GM21825 (cell line): ENCODE results near the gene TBL1X.

ENCODE experiments used
- ATAC-seq: cut with Tn5 transposase; IDR thresholded peaks from one replicate; pipeline ENCODE4 v1.9.1; 2021; ENCODE audit warnings: mild to moderate bottlenecking, moderate library complexity; ENCODE audit not compliant: unreplicated experiment

TBL1X gene

DNA sequence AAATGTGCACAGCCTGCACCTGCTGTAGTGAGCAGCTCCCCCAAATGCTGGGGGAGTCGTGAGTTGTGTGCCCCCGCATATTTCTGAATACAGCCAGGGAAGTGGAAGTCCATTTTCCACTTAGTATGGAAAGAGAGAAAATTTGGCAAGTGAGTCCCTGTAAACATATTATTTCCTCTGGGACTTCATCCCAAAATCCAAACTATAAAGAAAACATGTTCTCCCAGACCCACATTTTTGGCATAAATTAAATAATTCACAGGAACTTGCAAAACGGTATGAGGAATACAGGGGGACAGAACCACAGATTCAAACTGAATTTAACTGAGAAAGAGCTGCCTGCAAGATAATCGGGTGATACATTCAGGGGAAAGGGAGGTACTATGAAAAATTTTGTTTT is 193.6 kb downstream of the TBL1X start:
- ATAC-seq = no peak

DNA sequence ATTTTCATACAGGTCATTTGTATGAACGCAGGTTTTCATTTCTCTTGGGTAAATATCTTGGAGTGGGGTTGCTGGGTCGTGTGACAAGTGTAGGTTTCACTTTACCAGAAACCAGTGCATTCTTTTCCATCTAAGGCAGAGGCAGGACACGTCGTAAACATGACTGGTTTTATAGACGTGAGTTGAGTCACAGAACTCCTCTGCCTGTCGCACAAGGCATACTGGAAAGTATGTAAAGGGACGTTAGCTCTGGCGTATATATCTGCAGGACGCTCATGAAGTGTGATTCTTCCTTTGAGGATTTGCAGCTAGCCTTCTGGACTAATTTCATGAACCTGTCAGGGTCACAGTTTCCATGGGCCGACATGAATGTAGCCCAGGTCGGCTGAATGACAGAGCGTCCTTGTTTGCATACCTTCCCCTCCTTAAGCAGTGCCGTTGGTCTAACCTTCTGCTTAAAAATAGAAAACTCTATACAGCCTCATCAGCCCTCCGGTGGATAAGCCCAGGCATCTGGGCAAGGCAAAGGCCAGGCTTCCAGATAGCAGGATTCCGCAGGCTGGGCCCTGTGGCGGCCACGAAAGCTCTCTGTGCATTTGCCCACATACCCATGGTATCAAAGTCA is 194.8 kb downstream of the TBL1X start:
- no peak for ATAC-seq

DNA sequence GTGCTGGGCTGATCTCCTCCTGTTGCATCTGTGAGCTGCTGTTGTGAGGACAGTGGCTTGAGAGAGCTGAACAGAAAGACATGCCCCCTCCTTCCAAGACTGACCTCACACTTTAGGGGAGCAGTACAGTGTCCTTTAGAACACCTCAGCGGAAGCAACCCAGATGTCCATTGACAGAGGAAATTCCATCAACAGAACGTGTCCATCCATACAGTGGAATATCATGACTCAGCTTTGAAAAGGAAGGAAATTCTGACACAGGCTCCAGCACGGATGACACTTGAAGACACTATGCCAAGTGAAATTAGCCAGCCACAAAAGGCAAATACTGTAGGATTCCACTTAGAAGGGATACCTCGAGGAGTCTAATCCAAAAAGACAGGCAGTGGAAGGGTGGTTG is 197.3 kb downstream of the TBL1X start:
- no peak for ATAC-seq

DNA sequence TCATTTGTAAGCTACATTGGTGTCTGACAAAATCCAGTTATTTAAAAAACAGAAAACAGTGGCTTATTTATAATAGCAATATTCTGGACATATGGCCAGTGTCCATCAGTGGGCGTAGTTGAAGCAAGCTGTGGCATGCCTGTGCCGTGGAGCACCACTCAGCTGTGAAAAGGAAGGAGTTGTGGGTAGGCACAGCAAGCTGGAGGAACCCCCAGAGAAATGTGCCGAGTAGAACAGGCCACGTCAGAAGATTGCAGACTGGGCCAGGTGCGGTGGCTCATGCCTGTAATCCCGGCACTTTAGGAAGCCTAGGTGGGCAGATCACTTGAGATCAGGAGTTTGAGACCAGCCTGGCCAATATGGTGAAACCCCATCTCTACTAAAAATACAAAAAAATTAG is 198.4 kb downstream of the TBL1X start:
- ATAC-seq = no peak

DNA sequence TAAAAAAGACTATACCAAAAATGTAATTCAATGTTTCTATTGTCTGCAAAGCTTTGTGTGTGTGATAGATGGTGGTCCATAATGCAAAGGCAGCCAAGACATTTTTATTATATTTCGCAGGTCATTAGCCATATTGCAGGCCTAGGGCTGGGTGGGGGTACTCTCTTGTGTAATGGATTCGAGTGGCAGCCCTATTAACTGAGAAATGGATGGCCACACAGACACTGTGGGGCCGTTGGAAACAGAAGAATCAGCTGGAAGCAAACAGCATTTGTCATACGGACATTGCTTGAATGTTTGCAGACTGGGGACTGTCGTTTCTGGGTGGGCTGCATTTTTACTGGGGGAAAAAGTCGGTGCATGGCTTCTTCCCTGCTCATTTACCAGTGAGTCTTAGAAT is 199.4 kb downstream of the TBL1X start:
- no peak for ATAC-seq

DNA sequence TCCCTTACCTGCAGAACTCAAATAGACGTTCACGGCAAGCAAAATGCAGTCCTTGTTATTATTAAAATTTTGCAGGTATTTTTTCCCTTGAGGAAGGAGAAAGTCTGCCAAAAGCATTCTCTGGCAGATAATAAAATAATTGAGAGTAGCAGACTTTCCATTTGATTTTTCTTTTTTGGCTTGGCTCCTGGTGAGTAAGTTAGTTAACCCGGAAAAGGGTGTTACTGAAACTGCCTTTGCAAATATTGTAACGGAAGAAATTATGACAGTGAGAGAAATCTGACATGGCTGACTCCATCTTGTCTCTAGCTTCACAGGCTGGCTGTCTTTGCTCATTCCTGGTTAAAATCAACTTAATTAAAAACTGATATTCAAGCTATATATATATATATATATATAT is 200.3 kb downstream of the TBL1X start:
- no peak for ATAC-seq

DNA sequence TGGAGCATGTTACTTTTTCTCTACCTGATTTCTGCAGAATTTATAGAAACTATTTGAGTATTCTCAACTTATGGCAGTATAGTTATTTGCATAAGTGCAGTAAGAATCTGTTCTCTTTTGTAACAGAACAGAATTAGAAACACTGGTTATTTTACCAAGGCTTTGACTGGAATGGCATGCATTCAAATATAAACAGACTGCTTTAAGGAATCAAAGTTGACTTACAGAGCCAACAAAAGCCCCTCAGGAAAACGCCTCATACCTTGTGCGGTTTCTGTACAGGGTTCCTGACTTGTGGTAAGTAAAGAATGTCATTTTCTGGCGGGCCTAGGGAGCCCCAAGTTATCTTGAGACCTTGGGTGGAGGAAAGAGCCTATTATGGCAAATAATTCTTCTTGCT is 203.7 kb downstream of the TBL1X start:
- ATAC-seq = no peak

DNA sequence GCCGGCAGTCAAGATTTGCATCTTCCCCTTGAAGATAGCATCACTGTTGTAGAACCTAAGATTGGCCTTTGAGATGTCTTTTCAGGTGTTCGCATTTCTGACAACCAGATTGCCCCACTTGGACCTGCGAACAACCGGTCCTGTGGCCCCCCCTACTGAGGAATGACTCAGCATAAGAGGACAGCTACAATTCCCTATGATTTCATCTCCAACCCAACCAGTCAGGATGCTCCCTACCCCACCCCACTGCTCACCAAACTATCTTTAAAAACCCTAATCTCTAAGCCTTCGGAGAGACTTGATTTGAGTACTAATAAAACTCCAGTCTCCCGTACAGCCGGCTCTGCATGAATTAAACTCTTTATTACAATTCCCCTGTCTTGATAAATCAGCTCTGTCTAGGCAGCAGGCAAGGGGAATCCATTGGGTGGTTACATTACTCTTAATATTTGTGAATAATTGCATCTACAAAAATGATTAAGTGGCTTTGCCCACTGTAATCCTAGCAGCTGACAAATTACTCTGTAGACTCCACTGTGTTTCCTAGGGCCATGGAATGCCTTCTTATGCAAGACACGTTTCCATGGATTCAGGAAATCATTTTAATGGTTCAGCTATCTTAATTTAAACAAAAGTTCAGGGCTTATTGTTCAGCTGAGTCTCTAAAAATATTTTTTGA is 205.4 kb downstream of the TBL1X start:
- no peak for ATAC-seq

DNA sequence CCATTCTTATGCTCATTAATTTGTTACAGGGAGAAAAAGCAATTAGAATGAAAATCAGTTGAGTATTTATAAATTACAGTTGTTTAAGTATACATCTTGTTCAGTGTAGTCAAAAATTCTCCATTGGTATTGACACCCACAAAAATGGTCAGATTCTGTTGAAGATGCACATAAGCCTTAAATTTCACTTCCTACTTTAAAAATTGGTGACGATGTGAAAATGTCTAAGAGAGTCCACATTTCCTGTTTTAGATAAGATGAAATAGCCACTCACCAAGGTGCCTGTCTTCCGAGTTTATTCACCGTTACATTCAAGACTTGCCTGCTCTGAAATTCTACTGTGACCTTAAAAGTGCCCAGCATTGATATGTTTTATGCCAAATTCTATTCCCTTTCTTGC is 207.1 kb downstream of the TBL1X start:
- no peak for ATAC-seq

DNA sequence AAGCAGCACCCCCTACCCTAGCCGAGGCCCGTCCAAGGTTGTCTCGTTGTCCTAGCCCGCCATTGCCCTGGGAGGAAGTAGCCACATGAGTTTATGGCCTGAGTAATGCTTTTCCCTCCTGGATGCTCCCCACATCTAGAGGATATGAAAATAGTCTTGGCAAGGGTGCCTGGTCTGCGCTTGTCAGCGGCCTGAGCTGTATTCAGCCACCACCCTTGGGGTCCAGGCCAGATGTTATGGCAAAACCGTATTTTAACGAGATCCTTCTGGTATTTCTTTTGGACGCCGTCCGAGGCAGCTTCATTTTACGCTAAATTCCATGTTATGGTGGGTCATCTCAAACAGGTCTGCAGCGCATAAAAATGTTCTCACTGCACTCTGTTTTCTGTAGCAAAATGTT is 211.4 kb downstream of the TBL1X start:
- ATAC-seq = no peak

DNA sequence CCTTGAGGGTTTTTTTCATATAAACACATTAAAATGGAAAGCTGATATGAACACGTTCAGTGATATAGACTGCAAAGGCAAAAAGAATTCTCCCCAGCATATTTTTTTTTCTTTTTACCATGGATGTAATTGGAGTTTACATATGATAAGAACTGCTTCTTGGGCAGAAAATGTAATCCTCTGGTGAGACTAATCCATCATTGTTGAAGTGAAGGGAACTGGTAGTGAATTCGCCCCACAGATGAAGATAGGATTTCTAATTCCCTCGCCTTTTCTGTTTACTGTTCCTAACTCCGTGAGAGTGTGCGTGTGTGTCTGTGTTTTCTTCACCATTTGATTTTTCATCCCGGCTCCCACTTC is 211.9 kb downstream of the TBL1X start:
- ATAC-seq = no peak

DNA sequence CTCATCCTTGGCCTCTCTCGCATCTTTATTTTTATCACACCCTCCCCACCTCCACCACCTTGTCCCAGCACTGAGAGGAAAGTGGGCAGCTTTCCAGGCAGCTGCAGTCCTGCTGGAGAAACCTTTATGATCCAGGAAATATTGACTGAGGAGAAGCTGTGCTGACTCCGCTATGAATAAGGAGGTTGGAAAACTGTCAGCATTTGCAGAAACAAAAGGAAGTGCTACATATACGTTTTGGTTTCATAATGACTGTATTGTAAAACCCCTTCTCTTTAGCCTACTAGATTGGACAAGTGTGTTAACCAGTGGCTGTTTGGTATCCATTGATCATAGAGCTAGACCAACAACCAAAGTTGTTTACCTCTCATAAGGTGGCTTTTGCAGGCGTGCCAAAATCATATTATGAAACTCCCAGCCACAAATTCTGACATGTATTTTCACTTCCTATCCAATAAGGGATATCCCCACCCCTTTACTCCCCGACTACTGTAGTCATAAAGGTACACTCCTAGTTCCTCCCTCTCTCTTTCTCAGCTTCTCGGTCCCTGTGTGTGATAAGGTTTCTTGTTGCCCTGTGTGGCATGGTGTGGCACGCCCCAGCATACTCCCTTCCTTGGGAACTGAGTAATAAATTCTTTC is 212.4 kb downstream of the TBL1X start:
- ATAC-seq = peak; percentile 97

DNA sequence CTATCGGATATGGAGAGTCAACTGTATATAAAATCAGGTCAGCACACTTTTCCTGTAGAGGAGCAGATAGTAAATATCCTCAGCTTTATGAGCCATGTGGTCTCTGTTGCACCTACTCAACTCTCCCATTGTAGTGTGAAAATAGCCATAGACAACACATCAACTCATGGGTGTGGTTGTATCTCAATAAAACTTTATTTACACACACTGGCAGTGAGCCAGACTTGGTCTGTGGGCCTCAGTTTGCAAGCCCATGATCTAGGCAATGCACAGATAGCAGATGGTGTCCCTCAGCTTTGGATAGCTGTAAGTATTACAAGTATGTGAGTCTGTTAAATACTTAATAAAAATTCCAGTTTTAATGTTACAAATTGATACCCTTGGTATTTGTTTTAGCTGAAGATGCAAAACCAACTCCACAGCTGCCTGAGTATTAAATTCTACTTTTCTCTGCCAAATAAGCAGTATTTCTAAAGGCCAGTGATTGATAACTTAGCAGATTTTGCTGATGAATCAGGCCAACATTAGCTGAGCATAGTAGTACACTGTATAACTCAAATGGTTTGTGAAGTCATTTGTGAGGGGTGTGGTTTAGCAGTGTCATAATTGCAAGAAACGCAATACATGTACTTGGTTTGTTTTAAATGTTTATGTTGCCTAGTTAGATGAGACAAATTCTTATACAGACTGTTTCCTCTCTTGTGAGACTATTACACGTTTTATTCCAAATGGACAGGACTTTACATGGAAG is 213.5 kb downstream of the TBL1X start:
- no peak for ATAC-seq

DNA sequence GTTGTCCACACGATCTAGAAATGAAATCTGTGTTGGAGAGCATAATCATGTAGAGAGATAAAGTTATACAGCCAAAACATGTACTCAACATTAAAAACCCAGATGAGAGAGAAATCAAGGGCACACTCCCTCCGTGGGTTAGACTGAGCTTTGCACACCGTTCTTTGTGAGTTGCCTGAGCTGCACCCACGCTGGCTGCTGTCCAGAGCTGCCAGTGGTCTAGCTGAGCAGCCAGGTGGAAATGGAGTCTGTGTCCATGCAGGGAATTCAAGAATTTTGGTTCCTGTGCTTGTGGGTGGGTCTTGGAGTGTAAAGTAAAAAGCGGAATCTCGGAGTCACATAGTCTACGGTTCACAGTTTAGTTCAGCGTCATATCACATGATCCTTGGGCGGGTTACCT is 216.2 kb downstream of the TBL1X start:
- no peak for ATAC-seq

DNA sequence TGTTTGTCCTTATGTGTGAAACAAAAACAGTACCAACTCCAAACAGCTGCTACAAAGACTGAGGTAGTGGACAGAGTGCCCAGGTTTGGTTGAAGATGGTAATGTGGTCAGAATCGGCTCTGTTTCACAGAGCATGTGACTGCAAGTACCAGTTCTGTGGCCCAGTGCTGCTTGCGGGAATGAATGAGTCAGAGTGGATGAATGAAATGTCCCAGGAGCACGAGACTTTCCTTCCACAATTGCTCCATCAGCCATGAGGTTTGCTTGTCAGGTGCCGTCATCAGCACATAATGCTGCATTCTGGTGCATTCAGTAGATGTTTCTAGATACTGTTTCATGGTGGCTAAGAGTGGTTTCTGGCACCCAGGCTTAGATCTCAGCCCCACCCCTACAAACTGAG is 216.6 kb downstream of the TBL1X start:
- no peak for ATAC-seq

DNA sequence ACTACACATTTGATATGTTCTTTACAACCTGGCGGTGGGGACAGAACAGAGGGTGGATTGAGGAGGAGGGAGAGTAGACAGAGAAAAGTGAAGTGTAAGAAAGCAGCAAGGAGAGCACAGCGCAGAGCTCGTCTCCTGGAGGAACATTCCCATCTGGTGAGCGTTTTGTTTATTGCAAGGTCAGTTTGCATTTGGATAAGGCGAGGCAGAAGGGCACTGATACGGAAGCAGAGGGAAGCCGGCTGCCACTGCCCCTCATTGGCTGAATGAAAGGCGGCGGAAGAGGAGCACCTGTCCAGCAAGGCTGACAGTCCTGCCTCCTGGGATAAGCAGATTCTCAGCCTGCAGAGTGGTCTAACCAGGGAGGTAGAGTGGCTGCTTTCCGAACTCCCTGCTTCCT is 217.6 kb downstream of the TBL1X start:
- no peak for ATAC-seq

DNA sequence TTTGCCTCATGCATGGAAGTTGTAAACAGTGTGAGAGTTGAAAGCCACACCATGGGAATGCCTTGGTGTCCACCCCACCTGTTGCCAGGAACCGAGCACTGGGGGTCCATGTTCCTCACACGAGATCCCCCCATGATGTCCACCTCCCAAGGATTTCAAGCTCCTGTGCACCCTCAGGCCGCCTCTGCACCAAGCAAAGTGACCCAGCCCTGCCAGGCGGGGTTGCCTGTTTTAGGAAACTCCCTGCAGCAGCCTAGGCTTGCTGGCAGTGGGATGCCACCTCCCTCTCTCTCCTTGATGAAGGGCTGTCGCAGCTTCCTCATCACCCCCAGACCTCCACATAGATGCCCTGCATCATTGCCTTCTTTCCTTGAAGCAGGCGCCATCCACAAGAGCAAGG is 218.0 kb downstream of the TBL1X start:
- ATAC-seq = no peak

DNA sequence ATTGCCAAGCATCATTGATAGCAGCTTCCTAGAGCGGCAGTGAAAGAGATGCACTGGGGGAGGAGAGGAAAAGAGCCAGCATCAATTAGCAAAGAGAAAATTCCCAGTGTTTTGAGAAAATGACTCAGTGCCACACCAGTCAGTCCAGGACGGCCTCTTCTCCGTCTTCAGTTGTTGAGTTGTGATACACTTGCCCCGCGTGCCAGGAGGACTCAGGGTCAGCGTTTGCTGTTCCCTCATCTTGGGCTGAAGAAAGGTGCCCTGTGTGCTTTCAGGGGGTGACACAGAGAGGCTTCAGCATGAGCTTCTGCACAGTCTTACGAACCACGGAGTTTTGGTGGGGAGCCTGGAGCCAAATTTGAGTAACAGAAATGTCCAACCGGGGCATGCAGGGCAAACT is 218.5 kb downstream of the TBL1X start:
- no peak for ATAC-seq

DNA sequence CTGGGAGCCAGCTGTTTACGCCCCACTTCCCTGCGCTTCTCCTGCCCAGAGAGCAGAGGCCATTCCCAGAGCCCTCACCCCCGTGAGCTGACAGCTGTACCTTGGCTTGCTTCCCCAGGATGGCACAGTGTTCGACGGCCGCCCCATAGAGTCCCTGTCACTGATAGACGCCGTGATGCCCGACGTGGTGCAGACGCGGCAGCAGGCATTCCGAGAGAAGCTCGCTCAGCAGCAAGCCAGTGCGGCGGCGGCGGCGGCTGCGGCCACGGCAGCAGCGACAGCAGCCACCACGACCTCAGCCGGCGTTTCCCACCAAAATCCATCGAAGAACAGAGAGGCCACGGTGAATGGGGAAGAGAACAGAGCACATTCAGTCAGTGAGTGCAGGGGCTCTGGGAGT is 223.0 kb downstream of the TBL1X start:
- no peak for ATAC-seq

DNA sequence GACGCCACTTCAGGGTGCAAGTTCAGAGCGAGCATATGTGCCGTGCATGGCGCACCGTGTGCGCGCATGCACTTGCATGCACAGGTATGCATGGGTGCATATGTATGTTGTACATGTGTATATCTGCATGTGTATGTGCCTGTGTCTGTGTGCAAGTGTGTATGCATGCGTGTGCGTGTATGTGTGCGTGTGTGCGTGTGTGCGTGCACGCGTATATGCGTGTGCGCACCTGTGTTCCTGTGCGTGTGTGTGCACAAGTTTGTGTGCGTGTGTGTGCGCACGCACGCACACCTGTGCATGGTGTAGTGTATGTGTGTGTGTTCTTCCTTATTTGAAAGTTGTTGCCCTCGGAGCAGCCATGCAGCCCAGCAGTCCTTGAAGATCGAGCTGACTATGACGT is 224.0 kb downstream of the TBL1X start:
- ATAC-seq = no peak

DNA sequence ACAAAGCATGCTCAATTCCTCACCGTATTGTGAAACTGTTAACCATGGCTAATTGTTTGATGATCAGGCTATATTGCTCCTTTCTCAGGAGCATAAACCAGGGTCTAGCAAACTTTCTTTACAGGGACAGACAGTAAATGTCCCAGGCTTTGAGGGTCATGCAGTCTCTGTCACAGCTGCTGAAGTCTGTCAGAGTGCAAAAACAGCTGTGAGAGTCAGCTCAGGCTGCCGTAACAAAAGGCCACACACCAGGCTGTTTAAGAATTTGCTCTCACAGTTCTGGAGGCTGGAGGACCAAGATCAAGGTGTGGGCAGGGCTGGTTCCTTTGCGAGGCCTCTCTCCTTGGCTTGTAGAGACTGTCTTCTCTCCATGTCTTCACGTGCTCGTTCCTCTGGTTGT is 225.2 kb downstream of the TBL1X start:
- ATAC-seq = no peak
